Measurements from ENCODE around the gene UPK2. TPM values are rescaled to one million over a fixed set of nuclear protein-coding genes. Genes with fewer than 3 reads are reported as not detected.
"Not testable (repeated sequence)": the region's sequence is repeated elsewhere in the genome, so short reads cannot be mapped to it uniquely, and the experiment has no call there.

The UPK2 gene
- polyA plus RNA-seq, 4 donors: 0.52 to 56.1 (median 19.2) TPM

- no peak for DNase-seq (ENCODE audit: low read depth in 4 of 4, low spot score in 3 of 4)
Observed at GRCh38 chr11:118980191-118980881, 24.2 kb downstream of the UPK2 start.

GRCh38 chr11:118984337-118984736, 28.2 kb downstream of the UPK2 start:
- DNase-seq (ENCODE audit: low read depth in 4 of 4, low spot score in 3 of 4): not testable (repeated sequence)

GRCh38 chr11:118984825-118985224, 28.7 kb downstream of the UPK2 start:
- no peak for DNase-seq (ENCODE audit: low read depth in 4 of 4, low spot score in 3 of 4)

- no peak for DNase-seq (ENCODE audit: low read depth in 4 of 4, low spot score in 3 of 4)
Observed at GRCh38 chr11:118988280-118988679, 32.2 kb downstream of the UPK2 start.

- not testable (repeated sequence) for DNase-seq (ENCODE audit: low read depth in 4 of 4, low spot score in 3 of 4)
Observed at GRCh38 chr11:118991486-118992038, 35.5 kb downstream of the UPK2 start.

- DNase-seq (ENCODE audit: low read depth in 4 of 4, low spot score in 3 of 4): no peak
Observed at GRCh38 chr11:118996926-118997626, 41.0 kb downstream of the UPK2 start.

- DNase-seq (ENCODE audit: low read depth in 4 of 4, low spot score in 3 of 4): peak; percentile 76 to 85 (median 81)
Observed at GRCh38 chr11:118997627-118998387, 41.7 kb downstream of the UPK2 start, which contains the start of gene CENATAC. TSS of gene CENATAC (plus strand) at chr11:118998138. CDS start at chr11:118998198, 60 bp downstream.

GRCh38 chr11:118998388-118998717, 42.3 kb downstream of the UPK2 start:
- DNase-seq (ENCODE audit: low read depth in 4 of 4, low spot score in 3 of 4): no peak

- DNase-seq (ENCODE audit: low read depth in 4 of 4, low spot score in 3 of 4): no peak
Observed at GRCh38 chr11:118998822-118999221, 42.7 kb downstream of the UPK2 start.

GRCh38 chr11:119000906-119001305, 44.8 kb downstream of the UPK2 start:
- no peak for DNase-seq (ENCODE audit: low read depth in 4 of 4, low spot score in 3 of 4)

GRCh38 chr11:119006656-119007055, 50.6 kb downstream of the UPK2 start:
- no peak for DNase-seq (ENCODE audit: low read depth in 4 of 4, low spot score in 3 of 4)

Other genes with a start within 250 kb of the UPK2 start
- 100 to 1,000 TPM; 105 to 144 (median 136) TPM for gene DDX6, start 165.1 kb upstream of the UPK2 start, polyA plus RNA-seq (ENCODE audit: insufficient read length in 4 of 4)
- gene CXCR5, start 72.4 kb upstream of the UPK2 start, polyA plus RNA-seq (ENCODE audit: insufficient read length in 4 of 4): under 1 TPM in 1 of 4 donors, not detected in 3; 0.03 TPM
- 10 to 100 TPM; 27.7 to 70.4 (median 33.7) TPM for gene BCL9L, start 30.4 kb upstream of the UPK2 start, polyA plus RNA-seq (ENCODE audit: insufficient read length in 4 of 4)
- gene FOXR1, start 15.5 kb downstream of the UPK2 start, polyA plus RNA-seq (ENCODE audit: insufficient read length in 4 of 4): not detected
- 10 to 100 TPM; 14.9 to 41.6 (median 21.0) TPM for gene CENATAC, start 41.8 kb downstream of the UPK2 start, polyA plus RNA-seq (ENCODE audit: insufficient read length in 4 of 4)
- 1,000 to 10,000 TPM; 1,003 to 1,136 (median 1,061) TPM for gene RPS25, start 62.0 kb downstream of the UPK2 start, polyA plus RNA-seq (ENCODE audit: insufficient read length in 4 of 4)
- 100 to 1,000 TPM in 2 of 4 donors, 10 to 100 TPM in 2; 55.5 to 127 (median 110) TPM for gene TRAPPC4, start 62.5 kb downstream of the UPK2 start, polyA plus RNA-seq (ENCODE audit: insufficient read length in 4 of 4)
- gene SLC37A4, start 74.6 kb downstream of the UPK2 start, polyA plus RNA-seq (ENCODE audit: insufficient read length in 4 of 4): 100 to 1,000 TPM in 1 of 4 donors, 10 to 100 TPM in 3; 13.9 to 108 (median 84.4) TPM
- 100 to 1,000 TPM in 3 of 4 donors, 10 to 100 TPM in 1; 73.5 to 124 (median 116) TPM for gene HYOU1, start 100.9 kb downstream of the UPK2 start, polyA plus RNA-seq (ENCODE audit: insufficient read length in 4 of 4)
- 10 to 100 TPM; 45.9 to 67.0 (median 52.1) TPM for gene VPS11, start 111.5 kb downstream of the UPK2 start, polyA plus RNA-seq (ENCODE audit: insufficient read length in 4 of 4)
- gene HMBS, start 128.6 kb downstream of the UPK2 start, polyA plus RNA-seq (ENCODE audit: insufficient read length in 4 of 4): 10 to 100 TPM; 24.6 to 31.6 (median 26.2) TPM
- 10 to 100 TPM; 46.0 to 68.5 (median 62.1) TPM for gene DPAGT1, start 145.6 kb downstream of the UPK2 start, polyA plus RNA-seq (ENCODE audit: insufficient read length in 4 of 4)
- 10 to 100 TPM; 10.3 to 15.6 (median 11.3) TPM for gene C2CD2L, start 151.0 kb downstream of the UPK2 start, polyA plus RNA-seq (ENCODE audit: insufficient read length in 4 of 4)
- gene HINFP, start 165.3 kb downstream of the UPK2 start, polyA plus RNA-seq (ENCODE audit: insufficient read length in 4 of 4): 10 to 100 TPM; 21.3 to 44.1 (median 26.5) TPM
- 1 to 10 TPM in 2 of 4 donors, under 1 TPM in 2; 0.63 to 1.2 (median 0.88) TPM for gene ABCG4, start 192.8 kb downstream of the UPK2 start, polyA plus RNA-seq (ENCODE audit: insufficient read length in 4 of 4)
- gene NLRX1, start 212.4 kb downstream of the UPK2 start, polyA plus RNA-seq (ENCODE audit: insufficient read length in 4 of 4): 10 to 100 TPM in 3 of 4 donors, 1 to 10 TPM in 1; 7.8 to 12.6 (median 10.2) TPM
- gene NHERF4, start 229.2 kb downstream of the UPK2 start, polyA plus RNA-seq (ENCODE audit: insufficient read length in 4 of 4): 10 to 100 TPM in 3 of 4 donors, under 1 TPM in 1; 0.35 to 18.2 (median 12.8) TPM

All from left renal pelvis (tissue), 4 donors.